Parathyroid adenoma (tissue), 2 donors: Measurements from ENCODE around the gene ATG101.

Experiments
- H2AFZ ChIP-seq: fragments of 300-600 bp; sonication (generic); one replicate; pipeline ENCODE4 v1.7.0; 2017; ENCODE audit warnings: antibody characterized with exemption, mild to moderate bottlenecking
- H3K27ac ChIP-seq: fragments of 300-600 bp; sonication (generic); one replicate; pipeline ENCODE4 v1.7.0; 2017
- H3K27me3 ChIP-seq: fragments of 300-600 bp; sonication (generic); one replicate; pipeline ENCODE4 v1.7.0; 2017; ENCODE audit warnings: low read length; ENCODE audit not compliant: control insufficient read depth, insufficient read depth
- H3K36me3 ChIP-seq: fragments of 300-600 bp; sonication (generic); one replicate; pipeline ENCODE4 v1.7.0; 2017; ENCODE audit warnings: low read length; ENCODE audit not compliant: control insufficient read depth, insufficient read depth
- H3K4me1 ChIP-seq: fragments of 300-600 bp; sonication (generic); one replicate; pipeline ENCODE4 v1.7.0; 2017; ENCODE audit warnings: control low read depth
- H3K4me2 ChIP-seq: fragments of 300-600 bp; sonication (generic); one replicate; pipeline ENCODE4 v1.7.0; 2017; ENCODE audit warnings: low read length
- H3K4me3 ChIP-seq: fragments of 300-600 bp; sonication (generic); one replicate; pipeline ENCODE4 v1.7.0; 2017; ENCODE audit warnings: low read depth, low read length
- H3K79me2 ChIP-seq: fragments of 300-600 bp; sonication (generic); one replicate; pipeline ENCODE4 v1.7.0; 2017; ENCODE audit warnings: control low read depth
- H3K9ac ChIP-seq: fragments of 300-600 bp; sonication (generic); one replicate; pipeline ENCODE4 v1.7.0; 2017; ENCODE audit warnings: mild to moderate bottlenecking
- H3K9me3 ChIP-seq: fragments of 300-600 bp; sonication (generic); one replicate; pipeline ENCODE4 v1.7.0; 2017; ENCODE audit warnings: low read length; ENCODE audit not compliant: control insufficient read depth
- TF ChIP-seq, protein P1 (sequence below): fragments of 300-600 bp; sonication (generic); IDR thresholded peaks from one replicate; pipeline ENCODE4 v1.7.0; 2017; ENCODE audit warnings: antibody characterized with exemption, mild to moderate bottlenecking
- donor health status: primary hyperparathyroidism.

Gene ATG101

GRCh38 chr12:52119398-52120254 is 49.8 kb downstream of the ATG101 start:
- Histone ChIP-seq H3K27me3 (no peaks in the 10 kb centered on the region), H2AFZ (peak overlapping the region; percentile 82), H3K79me2 (no peaks in the 10 kb centered on the region), H3K27ac (peak overlapping the region; percentile 99), H3K9ac (no peak overlapping the region), H3K4me1 (peaks cover 46% of the 10 kb centered on the region), H3K4me3 (peak overlapping the region; percentile 2), H3K36me3 (no peaks in the 10 kb centered on the region), H3K4me2 (peak overlapping the region; percentile 43), H3K9me3 (no peaks in the 10 kb centered on the region)
- TF ChIP-seq, protein P1, sequence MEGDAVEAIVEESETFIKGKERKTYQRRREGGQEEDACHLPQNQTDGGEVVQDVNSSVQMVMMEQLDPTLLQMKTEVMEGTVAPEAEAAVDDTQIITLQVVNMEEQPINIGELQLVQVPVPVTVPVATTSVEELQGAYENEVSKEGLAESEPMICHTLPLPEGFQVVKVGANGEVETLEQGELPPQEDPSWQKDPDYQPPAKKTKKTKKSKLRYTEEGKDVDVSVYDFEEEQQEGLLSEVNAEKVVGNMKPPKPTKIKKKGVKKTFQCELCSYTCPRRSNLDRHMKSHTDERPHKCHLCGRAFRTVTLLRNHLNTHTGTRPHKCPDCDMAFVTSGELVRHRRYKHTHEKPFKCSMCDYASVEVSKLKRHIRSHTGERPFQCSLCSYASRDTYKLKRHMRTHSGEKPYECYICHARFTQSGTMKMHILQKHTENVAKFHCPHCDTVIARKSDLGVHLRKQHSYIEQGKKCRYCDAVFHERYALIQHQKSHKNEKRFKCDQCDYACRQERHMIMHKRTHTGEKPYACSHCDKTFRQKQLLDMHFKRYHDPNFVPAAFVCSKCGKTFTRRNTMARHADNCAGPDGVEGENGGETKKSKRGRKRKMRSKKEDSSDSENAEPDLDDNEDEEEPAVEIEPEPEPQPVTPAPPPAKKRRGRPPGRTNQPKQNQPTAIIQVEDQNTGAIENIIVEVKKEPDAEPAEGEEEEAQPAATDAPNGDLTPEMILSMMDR, result peak; percentile 82

DNA sequence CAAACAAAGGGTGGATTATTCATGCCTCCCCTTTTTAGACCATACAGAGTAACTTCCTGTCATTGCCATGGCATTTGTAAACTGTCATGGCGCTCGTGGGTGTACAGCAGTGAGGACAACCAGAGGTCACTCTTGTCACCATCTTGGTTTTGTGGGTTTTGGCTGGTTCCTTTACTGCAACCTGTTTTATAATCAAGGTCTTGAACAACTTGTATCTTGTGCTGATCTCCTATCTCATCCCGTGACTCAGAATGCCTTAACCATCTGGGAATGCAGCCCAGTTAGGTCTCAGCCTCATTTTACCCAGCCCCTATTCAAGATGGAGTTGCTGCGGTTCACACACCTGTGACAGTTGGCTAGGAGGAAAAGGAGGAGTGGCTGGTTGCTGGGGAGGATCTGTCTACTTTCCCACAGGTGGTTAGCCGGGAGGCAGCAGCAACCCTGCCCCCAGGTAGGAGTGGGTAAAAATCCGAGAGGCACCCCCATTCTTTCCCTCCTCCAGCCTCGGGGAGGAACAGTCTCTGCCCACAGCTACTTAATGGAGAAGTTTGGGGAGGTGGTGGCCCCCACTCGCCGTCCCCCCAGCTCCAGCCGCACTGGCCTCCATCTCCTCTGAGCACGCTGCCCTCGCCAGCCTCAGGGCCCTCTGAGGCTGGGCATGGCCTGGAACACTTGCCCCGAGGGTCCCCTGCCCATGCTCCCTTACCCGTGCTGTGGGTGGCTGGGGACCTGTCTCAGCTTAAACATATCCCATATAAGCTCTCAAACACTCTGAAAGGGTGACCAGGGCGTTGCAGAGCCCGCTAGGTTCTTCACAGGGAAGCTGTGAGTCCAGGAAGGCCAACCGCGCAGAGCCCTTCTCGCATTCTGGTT is 51.4 kb downstream of the ATG101 start:
- H3K4me2 ChIP-seq, result no peak overlapping the region
- TF ChIP-seq, protein P1, result no peak
- H3K9me3 ChIP-seq, result no peaks in the 10 kb centered on the region
- no peaks in the 10 kb centered on the region for H3K79me2 ChIP-seq
- peak overlapping the region; percentile 71 for H2AFZ ChIP-seq
- peaks cover 44% of the 10 kb centered on the region for H3K4me1 ChIP-seq
- no peak overlapping the region for H3K9ac ChIP-seq
- H3K4me3 ChIP-seq, result no peak overlapping the region
- H3K36me3 ChIP-seq, result no peaks in the 10 kb centered on the region
- H3K27ac ChIP-seq, result peak overlapping the region; percentile 99
- no peaks in the 10 kb centered on the region for H3K27me3 ChIP-seq

DNA sequence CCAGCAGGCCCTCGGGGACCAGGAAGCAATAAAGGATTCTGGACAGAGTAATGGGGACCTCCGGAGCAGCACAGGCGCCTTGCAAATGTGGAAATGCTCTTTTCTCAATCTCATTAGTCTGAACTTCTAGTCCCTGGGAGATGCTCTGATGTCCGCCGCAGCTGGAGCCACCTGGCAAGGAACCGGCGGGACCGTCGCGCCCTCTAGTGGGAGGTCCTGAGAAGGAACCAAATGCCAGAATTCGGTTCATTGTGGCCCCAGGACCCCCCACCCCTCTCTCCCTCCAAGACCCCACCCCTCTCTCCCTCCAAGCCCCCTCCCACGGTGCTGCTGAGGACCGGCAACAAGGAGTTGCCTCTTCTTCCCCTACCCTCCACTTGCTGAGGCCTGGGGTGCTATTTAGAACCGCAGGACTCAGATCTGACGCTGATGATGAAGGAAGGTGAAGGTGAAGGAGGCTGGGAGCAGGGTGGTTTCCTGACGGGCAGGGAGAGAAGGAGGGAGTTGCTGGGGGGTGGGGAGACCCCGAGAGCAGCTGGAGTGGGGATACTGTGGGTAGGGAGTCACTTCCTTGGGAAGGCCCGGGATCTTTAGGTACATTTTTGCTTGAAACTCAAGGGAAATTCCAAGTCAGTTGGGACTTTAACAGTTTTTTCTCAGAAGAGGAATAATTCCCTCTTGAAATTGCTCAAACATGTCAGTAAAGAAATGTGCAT is 52.2 kb downstream of the ATG101 start:
- H3K27me3 ChIP-seq, result no peaks in the 10 kb centered on the region
- TF ChIP-seq, protein P1, result peak; percentile 88
- H3K4me3 ChIP-seq, result no peak overlapping the region

GRCh38 chr12:52122540-52122871 is 52.7 kb downstream of the ATG101 start:
- H3K27ac ChIP-seq, result no peak overlapping the region
- no peak overlapping the region for H3K4me3 ChIP-seq
- no peaks in the 10 kb centered on the region for H3K79me2 ChIP-seq
- H3K9me3 ChIP-seq, result no peaks in the 10 kb centered on the region
- TF ChIP-seq, protein P1, result no peak
- H2AFZ ChIP-seq, result no peak overlapping the region
- no peaks in the 10 kb centered on the region for H3K36me3 ChIP-seq
- H3K27me3 ChIP-seq, result no peaks in the 10 kb centered on the region
- H3K4me2 ChIP-seq, result no peak overlapping the region
- no peak overlapping the region for H3K9ac ChIP-seq
- peaks cover 39% of the 10 kb centered on the region for H3K4me1 ChIP-seq

More for the DNA sequence above, 52.2 kb downstream of the ATG101 start:
- peak overlapping the region; percentile 71 for H2AFZ ChIP-seq
- H3K27ac ChIP-seq, result peak overlapping the region; percentile 99
- no peaks in the 10 kb centered on the region for H3K36me3 ChIP-seq
- no peak overlapping the region for H3K4me2 ChIP-seq
- peaks cover 44% of the 10 kb centered on the region for H3K4me1 ChIP-seq
- H3K9me3 ChIP-seq, result no peaks in the 10 kb centered on the region
- no peaks in the 10 kb centered on the region for H3K79me2 ChIP-seq
- no peak overlapping the region for H3K9ac ChIP-seq
